Hematopoietic multipotent progenitor cell treated with erythropoietin and hydrocortisone succinate and interleukin-3 and kit ligand, for 17 days (in vitro differentiated cells): ENCODE data around the gene KLHL22.
"Not testable (repeated sequence)": the region's sequence is repeated elsewhere in the genome, so short reads cannot be mapped to it uniquely, and the experiment has no call there.

Experiments
- DNase-seq: peaks from one replicate; pipeline ENCODE4 v3.0.0-alpha.2; 2015; ENCODE audit warnings: low spot score

KLHL22 gene

DNA sequence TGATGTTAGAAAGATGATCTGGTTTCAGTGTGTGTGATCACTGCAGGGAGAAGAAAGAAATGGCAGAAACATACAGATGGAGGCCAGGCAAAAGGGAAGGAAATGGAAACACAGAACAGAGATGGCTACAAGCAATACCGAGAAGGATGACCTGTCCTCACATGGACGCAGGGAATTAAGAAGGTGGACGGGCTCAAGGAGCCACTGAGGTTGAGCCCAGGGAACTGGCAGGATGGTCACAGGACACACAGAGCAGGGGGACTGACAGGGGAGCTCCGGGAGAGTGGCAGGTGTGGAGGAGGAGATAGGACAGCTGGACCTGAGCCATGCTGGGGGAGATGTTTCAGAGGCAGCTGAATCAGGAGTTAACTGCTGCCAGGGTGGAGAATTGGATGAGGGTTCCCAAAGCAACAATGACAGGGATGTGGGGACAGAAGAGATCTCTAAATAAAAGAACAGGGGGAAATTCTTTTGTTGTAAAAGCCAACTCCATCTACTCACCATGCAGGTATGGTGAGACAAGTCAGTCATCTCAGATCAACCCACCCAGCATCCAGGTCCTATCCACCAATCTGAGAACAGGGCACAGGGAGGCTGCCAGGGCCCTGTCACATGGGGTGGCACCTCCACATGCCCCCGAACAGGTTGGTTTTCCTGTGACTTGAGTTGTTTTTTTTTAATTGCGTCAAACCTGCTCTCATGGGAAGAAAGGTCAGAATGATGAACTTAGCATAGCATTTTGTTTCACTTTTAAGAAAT lies 26.3 kb downstream of the KLHL22 start:
- no peak for DNase-seq

DNA sequence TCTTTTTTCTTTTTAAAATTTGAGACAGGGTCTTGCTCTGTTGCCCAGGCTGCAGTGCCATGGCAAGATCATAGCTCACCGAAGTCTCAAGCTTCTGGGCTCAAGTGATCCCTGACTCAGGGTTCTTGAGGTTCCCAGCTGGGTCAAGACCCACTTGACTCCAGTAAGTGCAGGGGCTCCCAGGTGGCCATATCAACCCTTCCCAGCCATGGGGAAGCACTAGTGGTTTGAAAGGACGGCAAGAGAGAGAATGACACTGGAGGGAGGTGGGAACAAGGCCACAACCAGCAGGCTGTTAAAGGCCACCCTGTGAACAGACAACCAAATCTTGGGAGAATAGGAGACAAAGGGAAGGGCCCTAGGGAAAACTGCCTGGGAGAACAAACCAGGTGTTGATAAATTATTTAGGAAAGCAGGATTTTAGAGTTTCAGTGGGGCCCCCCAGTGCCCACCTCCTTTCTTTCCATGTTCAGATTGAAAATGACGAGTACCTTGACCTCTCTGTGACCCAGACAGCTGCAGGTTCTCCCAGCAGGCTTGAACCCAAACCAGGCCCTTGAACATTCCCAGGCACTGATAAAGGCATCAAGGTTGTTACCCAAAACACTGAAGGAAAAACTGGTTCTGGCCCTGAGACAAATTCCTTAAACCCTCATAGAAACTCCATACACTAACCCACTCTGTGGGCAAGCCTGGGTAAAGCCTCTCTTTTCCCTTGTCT lies 28.8 kb downstream of the KLHL22 start:
- DNase-seq = no peak

DNA sequence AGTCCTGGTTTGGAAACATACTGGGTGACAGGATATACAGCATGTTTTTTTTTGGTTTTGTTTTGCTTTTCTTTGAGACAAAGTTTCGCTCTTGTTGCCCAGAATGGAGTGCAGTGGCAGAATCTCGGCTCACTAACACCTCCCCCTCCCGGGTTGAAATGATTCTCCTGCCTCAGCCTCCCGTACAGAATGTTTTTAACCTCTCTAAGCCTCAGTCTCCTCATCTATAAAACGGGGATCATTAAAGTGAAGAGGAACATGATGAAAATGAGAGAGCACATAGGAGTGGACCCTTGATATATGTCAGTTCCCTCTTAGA lies 29.9 kb downstream of the KLHL22 start:
- no peak for DNase-seq

DNA sequence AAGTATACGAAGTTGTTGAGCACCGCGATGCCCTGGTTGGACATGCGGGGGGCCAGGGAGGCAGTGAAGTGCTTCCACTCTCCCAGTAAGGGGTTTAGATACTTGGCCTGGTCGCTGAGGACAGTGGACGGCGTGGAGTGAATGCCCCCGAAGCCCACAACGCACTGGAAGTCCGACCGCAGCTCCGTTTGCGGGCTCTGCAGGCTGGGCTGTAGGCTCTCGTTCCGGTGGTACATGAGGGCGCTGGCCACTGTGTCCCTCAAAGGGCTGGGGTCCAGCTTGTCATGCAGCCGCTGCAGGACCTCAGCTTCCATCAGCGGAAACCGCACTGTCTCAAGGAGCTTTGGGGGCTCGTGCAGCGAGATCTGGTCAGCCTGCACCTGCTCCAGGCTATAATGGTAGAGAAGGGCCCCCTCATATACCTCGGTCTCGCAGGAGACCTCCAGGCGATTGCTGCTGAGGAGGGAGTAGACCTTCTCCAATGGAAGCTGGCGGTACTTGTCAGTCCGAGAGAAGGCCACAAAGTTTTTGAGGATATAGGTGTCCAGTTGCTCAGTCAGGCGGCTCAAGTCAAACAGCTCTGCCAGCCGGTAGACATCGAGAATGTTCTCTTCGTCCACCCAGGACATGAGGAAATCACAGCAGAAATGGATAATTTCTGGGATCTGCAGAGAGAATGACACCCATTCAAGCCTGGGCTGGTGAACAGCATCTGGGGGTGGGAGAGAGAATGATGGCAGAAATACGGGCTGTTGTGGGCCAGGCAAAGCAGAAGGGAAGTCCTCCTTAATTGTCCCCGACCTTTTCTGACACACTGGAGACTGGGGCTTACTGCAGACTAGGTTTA lies 30.5 kb downstream of the KLHL22 start:
- no peak for DNase-seq

DNA sequence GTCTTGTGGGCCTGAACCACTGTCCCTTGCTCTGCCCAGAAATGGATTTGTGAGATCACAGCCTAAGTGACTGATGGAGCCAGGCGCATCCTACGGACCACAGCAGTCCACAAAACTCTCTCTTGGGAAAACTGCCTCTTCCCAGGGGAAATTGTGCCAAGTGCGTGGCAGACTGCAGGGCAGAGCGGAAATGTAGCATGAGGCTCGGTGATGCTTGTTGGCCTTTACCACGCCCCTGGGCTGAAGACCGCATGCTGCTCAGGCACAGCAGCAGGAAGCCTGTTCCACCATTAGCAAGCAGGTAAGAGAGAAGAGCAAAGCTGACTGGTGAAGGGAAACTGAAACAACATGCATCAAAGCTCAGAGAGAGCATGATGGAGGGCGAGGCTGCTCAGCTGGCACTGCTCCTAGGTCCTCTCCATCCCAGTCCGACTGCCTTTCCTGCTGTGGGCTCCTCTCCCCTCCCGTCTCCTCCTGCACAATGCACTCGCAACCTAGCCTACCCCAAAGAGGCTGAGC lies 31.4 kb downstream of the KLHL22 start:
- no peak for DNase-seq

- DNase-seq = no peak
Measured at GRCh38 chr22:20463324-20464095, 32.1 kb downstream of the KLHL22 start.

- no peak for DNase-seq
Measured at GRCh38 chr22:20459862-20460261, 35.7 kb downstream of the KLHL22 start.

DNA sequence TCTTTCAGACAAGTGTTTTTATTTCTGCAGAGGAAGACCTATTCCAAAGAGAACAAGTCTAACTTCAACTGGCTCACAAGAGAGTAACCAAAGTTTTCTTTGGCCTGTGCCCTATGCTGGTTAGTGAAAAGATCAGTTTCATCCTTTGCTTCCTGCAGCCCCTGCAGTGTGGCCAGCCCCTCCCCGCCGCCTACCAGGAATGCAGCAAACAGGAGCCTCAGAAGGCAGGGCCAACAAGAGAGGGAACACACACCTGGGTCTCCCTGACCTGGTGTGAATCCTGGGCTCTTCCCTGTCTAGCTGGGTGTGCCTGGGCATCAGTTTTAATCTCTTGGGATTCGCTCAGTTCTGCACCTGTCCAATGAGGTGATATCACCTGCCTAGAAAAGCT lies 36.4 kb downstream of the KLHL22 start:
- no peak for DNase-seq

DNA sequence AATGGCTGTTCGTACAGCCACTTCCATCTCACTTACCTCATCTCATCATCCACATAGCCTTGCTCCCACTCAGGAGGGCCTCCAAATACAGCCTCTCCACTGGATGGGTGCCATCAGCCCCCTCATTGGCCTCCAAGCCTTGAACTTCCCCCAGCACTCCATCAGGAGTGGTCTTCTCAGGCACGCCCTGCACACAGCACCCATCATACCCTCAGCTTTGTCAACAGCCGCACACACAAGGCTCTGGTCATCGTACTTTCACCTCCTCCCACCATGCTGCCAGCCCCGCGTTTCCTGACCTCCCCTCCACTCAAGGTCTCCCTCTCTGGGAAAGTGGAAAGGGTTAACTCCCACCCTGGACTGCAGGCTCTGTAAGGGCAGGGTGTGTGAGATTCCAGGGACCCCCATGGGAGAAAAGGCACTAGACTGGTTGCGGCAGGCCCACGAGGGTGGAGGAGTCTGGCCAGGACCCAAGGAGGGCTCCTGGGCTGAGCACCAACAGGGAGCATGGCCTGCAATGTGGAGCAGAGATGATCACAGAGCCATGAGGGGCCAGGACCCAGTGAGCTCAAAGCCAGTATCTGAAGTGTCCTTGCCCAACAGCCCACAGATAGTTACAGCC lies 37.0 kb downstream of the KLHL22 start:
- DNase-seq = no peak

DNA sequence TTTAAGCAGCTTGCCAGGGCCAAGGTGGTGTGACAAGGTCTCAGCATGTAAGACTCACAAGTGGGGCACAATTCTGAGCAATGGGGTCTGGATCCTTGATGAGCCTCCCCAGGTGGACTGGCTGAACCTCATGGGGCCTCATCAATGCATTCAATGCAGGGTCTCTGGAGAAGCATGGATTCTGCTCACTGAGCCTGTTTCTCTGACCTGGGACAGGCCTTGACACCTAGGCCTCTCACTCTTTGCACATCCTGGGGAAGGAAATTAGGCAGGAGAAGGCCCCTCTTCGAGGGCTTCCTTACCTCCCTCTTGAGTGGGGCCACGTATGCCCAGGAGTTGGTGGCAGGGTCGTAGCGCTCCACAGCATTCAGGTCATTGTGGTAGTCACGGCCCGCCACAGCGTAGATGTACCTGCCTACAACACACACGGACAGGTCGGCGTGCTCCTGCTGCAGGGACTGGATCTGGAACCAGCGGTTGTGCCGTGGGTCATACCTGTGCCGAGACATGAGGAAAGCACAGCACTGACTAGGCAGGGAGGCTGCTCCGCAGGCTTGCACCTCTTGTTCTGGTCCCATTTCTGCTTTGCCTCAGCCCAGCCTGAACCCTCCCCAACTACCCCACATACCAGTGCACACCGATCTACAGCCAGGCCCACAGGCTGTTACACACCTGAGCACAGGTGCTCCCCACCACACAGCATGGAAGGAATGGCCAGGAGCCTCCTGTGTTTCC lies 37.9 kb downstream of the KLHL22 start:
- no peak for DNase-seq

DNA sequence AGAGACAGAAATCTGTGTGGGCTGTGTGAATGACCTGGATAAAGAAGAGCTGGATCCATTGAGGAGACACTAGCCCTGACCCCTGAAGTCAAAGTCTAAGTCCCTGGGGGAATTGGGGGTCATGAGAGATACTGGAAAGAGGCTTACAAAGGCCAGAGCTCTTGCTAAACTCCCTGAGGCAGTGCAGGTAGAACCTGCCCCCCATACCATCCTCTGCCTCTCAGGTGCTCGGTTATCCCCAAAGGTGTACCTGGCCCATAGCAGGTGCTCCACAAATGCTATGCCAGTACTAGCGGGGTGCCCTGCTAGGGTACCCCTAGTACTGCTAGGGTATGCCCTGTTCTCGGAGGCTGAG lies 38.9 kb downstream of the KLHL22 start:
- no peak for DNase-seq

DNA sequence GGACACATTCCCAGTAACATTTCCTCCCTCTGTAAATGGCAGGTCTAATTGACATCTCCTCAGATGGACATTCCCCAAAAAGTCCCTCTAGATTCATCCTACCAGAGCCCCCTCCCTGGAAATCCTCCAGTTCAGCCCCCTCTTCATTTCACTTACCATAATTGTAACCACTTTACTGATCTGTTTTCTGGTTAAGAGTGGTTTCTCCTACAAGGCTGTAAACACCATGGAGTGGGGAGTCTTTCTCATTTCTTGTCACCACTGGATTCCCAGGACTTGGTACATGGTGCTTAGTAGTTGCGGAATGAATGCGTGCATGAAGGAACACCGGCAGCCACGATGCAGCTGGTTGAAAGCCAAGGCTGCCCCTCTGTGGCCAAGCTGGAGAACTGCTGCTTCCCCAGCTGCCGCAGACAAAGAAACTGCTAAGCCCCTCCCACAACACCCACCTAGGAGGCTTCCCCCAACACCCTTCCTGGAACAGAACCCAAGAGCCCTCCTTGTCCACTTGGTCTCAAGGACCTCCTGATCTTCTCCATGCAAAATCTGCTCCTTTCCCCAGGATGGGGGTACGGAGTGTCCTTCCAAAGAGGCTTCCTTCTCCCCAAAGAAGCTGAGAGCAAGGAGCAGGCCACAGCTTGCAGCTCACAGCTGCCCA lies 39.4 kb downstream of the KLHL22 start:
- peak; percentile 18 for DNase-seq

DNA sequence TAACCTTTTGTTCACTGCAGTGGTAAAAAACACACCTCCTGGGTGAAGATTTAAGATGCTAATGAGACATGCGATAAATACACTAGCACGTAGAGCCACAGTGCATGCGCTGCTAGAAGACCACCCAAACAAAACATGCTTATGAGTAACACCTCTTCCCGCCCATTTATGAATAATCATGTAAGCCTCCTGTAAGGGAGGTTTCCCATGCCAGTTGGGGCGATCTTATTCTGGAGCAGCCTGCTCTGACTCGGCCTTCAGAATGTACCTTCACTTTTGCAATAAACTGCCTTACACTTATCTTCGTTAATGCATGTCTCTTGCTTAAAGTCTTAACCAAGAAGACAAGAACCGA lies 39.9 kb downstream of the KLHL22 start:
- DNase-seq = no peak

- DNase-seq = no peak
Measured at GRCh38 chr22:20453222-20453621, 42.4 kb downstream of the KLHL22 start.

DNA sequence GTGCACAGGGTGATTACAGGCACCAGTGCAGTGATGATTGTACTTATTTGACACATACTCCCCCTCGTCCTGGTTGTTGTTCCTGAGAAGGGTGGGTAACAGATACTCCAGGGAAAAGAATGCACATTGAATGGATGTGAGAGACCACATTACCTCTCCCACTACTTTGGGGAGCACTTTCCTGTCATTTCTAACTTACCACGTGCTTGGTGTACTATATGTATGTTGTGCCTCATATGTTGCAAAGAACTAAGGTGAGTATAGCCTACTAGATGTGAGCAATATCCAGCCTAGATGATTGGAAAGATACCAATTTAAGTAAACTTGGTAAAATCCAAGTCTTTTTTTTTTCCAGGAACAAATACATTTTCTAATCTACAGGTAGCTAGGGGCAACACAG lies 43.7 kb downstream of the KLHL22 start:
- DNase-seq = no peak

GRCh38 chr22:20451129-20451778 lies 44.3 kb downstream of the KLHL22 start:
- not testable (repeated sequence) for DNase-seq

GRCh38 chr22:20450551-20450906 lies 45.1 kb downstream of the KLHL22 start:
- DNase-seq = no peak

DNA sequence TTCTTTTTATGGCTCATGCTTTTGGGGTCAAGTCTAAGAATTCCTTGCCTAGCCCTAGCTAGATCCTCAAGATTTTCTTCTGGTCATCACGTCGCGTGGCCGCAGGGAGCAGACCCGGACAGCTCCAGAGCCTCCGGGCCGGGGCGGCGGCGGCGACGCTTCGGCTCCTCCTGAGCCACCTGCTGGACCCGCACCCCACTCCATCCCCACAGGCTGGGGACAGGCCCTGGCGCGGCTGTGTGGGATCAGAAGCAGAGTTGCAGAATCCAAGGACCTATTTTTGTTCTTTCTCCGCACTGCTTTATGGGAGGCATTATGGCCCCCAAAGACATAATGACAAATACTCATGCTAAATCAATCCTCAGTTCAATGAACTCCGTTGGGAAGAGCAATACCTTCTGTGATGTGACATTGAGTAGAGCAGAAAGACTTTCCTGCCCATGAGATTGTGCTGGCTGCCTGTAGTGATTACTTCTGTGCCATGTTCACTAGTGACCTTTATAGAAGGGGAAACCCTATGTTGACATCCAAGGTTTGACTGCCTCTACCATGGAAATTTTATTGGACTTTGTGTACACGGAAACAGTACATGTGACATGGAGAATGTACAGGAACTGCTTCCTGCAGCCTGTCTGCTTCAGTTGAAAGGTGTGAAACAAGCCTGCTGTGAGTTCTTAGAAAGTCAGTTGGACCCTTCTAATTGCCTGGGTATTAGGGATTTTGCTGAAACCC lies 45.6 kb downstream of the KLHL22 start:
- no peak for DNase-seq

- no peak for DNase-seq
Measured at GRCh38 chr22:20448630-20449029, 47.0 kb downstream of the KLHL22 start.
